Thyroid gland (tissue), 4 donors: ENCODE results near the gene IRAK1BP1.
"Not testable (repeated sequence)": the region's sequence is repeated elsewhere in the genome, so short reads cannot be mapped to it uniquely, and the experiment has no call there.

Experiments used
- POLR2A ChIP-seq, 2 donors: fragments of 450-650 bp; IDR thresholded peaks; one replicate each; pipeline ENCODE4 v1.6.1; 2017; ENCODE audit warnings: antibody characterized with exemption in 2 of 2, mild to moderate bottlenecking in 2 of 2, moderate library complexity in 1 of 2
- TF ChIP-seq, protein P1 (sequence below), 6 experiments: fragments of 200-600 bp in 3 of 6; fragments of 450-650 bp in 3 of 6; sonication (generic) in 3 of 6; IDR thresholded peaks; one replicate each; pipeline ENCODE4 v1.5.1; 2016 to 2019; ENCODE audit warnings: antibody characterized with exemption in 6 of 6, mild to moderate bottlenecking in 2 of 6, inconsistent platforms in 1 of 6, moderate library complexity in 1 of 6

GRCh38 chr6:78858339-78858938 lies 8.9 kb upstream of the IRAK1BP1 start:
- TF ChIP-seq POLR2A (IDR thresholded peaks at IDR 0.05) = not testable (repeated sequence)
- TF ChIP-seq, protein P1, sequence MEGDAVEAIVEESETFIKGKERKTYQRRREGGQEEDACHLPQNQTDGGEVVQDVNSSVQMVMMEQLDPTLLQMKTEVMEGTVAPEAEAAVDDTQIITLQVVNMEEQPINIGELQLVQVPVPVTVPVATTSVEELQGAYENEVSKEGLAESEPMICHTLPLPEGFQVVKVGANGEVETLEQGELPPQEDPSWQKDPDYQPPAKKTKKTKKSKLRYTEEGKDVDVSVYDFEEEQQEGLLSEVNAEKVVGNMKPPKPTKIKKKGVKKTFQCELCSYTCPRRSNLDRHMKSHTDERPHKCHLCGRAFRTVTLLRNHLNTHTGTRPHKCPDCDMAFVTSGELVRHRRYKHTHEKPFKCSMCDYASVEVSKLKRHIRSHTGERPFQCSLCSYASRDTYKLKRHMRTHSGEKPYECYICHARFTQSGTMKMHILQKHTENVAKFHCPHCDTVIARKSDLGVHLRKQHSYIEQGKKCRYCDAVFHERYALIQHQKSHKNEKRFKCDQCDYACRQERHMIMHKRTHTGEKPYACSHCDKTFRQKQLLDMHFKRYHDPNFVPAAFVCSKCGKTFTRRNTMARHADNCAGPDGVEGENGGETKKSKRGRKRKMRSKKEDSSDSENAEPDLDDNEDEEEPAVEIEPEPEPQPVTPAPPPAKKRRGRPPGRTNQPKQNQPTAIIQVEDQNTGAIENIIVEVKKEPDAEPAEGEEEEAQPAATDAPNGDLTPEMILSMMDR (IDR thresholded peaks at IDR 0.05) = not testable (repeated sequence)
